GM10266 (cell line): Measurements from ENCODE around the gene BATF3.
A peak's percentile ranks its signal among the peaks of the same experiment; 100 is the strongest.

ENCODE experiments used
- DNase-seq: peaks from one replicate; pipeline ENCODE4 v3.0.0; 2012; ENCODE audit errors: extremely low spot score
- CTCF ChIP-seq: IDR thresholded peaks from 2 replicates; pipeline ENCODE4 v1.5.1; 2012; ENCODE audit warnings: mild to moderate bottlenecking, low read depth; ENCODE audit not compliant: control insufficient read depth, insufficient read depth; ENCODE audit errors: missing control alignments

Gene BATF3

GRCh38 chr1:212683357-212683722, 16.3 kb downstream of the BATF3 start:
- peak; percentile 71 for DNase-seq
- TF ChIP-seq CTCF: no peak

GRCh38 chr1:212680680-212681389, 18.8 kb downstream of the BATF3 start:
- TF ChIP-seq CTCF: no peak
- no peak for DNase-seq

- DNase-seq: peak; percentile 68
- no peak for TF ChIP-seq CTCF
These were observed 20.9 kb downstream of the BATF3 start for GRCh38 chr1:212678456-212679410.

- no peak for TF ChIP-seq CTCF
- DNase-seq: no peak
These were observed 22.1 kb downstream of the BATF3 start for GRCh38 chr1:212677573-212677972.

- no peak for TF ChIP-seq CTCF
- no peak for DNase-seq
These were observed 22.5 kb downstream of the BATF3 start for GRCh38 chr1:212677136-212677535.

GRCh38 chr1:212675675-212676074, 24.0 kb downstream of the BATF3 start:
- DNase-seq: no peak

More at GRCh38 chr1:212675675-212676074, 24.0 kb downstream of the BATF3 start:
- TF ChIP-seq CTCF: no peak
